HG02840 (cell line): Measurements from ENCODE around the gene RUNX1.
"Not testable (repeated sequence)": the region's sequence is repeated elsewhere in the genome, so short reads cannot be mapped to it uniquely, and the experiment has no call there.

ENCODE experiments used
- ATAC-seq: cut with Tn5 transposase; IDR thresholded peaks from one replicate; pipeline ENCODE4 v1.9.1; 2021; ENCODE audit warnings: mild to moderate bottlenecking, moderate library complexity, moderate number of reproducible peaks; ENCODE audit not compliant: unreplicated experiment, low FRiP score

RUNX1 gene

GRCh38 chr21:34953950-34954349, 95.2 kb downstream of the RUNX1 start:
- ATAC-seq: no peak

GRCh38 chr21:34952701-34953100, 96.4 kb downstream of the RUNX1 start:
- no peak for ATAC-seq

- not testable (repeated sequence) for ATAC-seq
These were observed 97.2 kb downstream of the RUNX1 start for GRCh38 chr21:34951868-34952267.

GRCh38 chr21:34950980-34951379, 98.1 kb downstream of the RUNX1 start:
- no peak for ATAC-seq

- ATAC-seq: no peak
These were observed 99.6 kb downstream of the RUNX1 start for GRCh38 chr21:34949499-34949898.

- no peak for ATAC-seq
These were observed 100.1 kb downstream of the RUNX1 start for GRCh38 chr21:34949030-34949429.

- no peak for ATAC-seq
These were observed 100.9 kb downstream of the RUNX1 start for GRCh38 chr21:34948157-34948556.

GRCh38 chr21:34946916-34947534, 102.1 kb downstream of the RUNX1 start:
- no peak for ATAC-seq

GRCh38 chr21:34946385-34946840, 102.7 kb downstream of the RUNX1 start:
- ATAC-seq: no peak

GRCh38 chr21:34945288-34945687, 103.8 kb downstream of the RUNX1 start:
- no peak for ATAC-seq

GRCh38 chr21:34944015-34944755, 104.9 kb downstream of the RUNX1 start:
- no peak for ATAC-seq

- no peak for ATAC-seq
These were observed 106.2 kb downstream of the RUNX1 start for GRCh38 chr21:34942911-34943310.

GRCh38 chr21:34941162-34941561, 107.9 kb downstream of the RUNX1 start:
- no peak for ATAC-seq

- no peak for ATAC-seq
These were observed 109.3 kb downstream of the RUNX1 start for GRCh38 chr21:34939673-34940331.

GRCh38 chr21:34938089-34938764, 110.9 kb downstream of the RUNX1 start:
- ATAC-seq: no peak

- no peak for ATAC-seq
These were observed 112.1 kb downstream of the RUNX1 start for GRCh38 chr21:34936883-34937563.

GRCh38 chr21:34936371-34936789, 112.7 kb downstream of the RUNX1 start:
- no peak for ATAC-seq

GRCh38 chr21:34935898-34936297, 113.2 kb downstream of the RUNX1 start:
- no peak for ATAC-seq

- no peak for ATAC-seq
These were observed 113.7 kb downstream of the RUNX1 start for GRCh38 chr21:34935452-34935851.

- no peak for ATAC-seq
These were observed 114.8 kb downstream of the RUNX1 start for GRCh38 chr21:34934350-34934749.
